Inferior parietal cortex (tissue), 1 donor: ENCODE results near the gene RNF151.
A peak's percentile ranks its signal among the peaks of the same experiment; 100 is the strongest.
"Not testable (repeated sequence)": the region's sequence is repeated elsewhere in the genome, so short reads cannot be mapped to it uniquely, and the experiment has no call there.

ENCODE experiments used
- DNase-seq: peaks from one replicate; pipeline ENCODE4 v3.0.0-alpha.2; 2016; ENCODE audit errors: extremely low spot score

The RNF151 gene

GRCh38 chr16:1966460-1966859 lies at the start of gene RNF151:
RNF151 (plus strand) TSS chr16:1966856; CDS start chr16:1966882, 26 bp downstream.
- DNase-seq: no peak

GRCh38 chr16:1917056-1917664 lies 49.5 kb upstream of the RNF151 start:
- DNase-seq: no peak

- DNase-seq: no peak
Measured at GRCh38 chr16:1917665-1918350, 48.8 kb upstream of the RNF151 start.

- no peak for DNase-seq
Measured at GRCh38 chr16:1918351-1919326, 48.0 kb upstream of the RNF151 start, which contains the start of gene HS3ST6. HS3ST6 (minus strand) TSS chr16:1918415; CDS start chr16:1918323, 92 bp downstream.

- no peak for DNase-seq
Measured at GRCh38 chr16:1919327-1919998, 47.2 kb upstream of the RNF151 start.

GRCh38 chr16:1920122-1920521 lies 46.5 kb upstream of the RNF151 start:
- not testable (repeated sequence) for DNase-seq

GRCh38 chr16:1920727-1921171 lies 45.9 kb upstream of the RNF151 start:
- DNase-seq: no peak

GRCh38 chr16:1922357-1922756 lies 44.3 kb upstream of the RNF151 start:
- DNase-seq: no peak

GRCh38 chr16:1923299-1924034 lies 43.2 kb upstream of the RNF151 start:
- DNase-seq: no peak

GRCh38 chr16:1924095-1924494 lies 42.6 kb upstream of the RNF151 start:
- no peak for DNase-seq

- DNase-seq: no peak
Measured at GRCh38 chr16:1926271-1926670, 40.4 kb upstream of the RNF151 start.

GRCh38 chr16:1929105-1929504 lies 37.6 kb upstream of the RNF151 start:
- no peak for DNase-seq

GRCh38 chr16:1929578-1930337 lies 36.9 kb upstream of the RNF151 start:
- peak; percentile 78 for DNase-seq

GRCh38 chr16:1930338-1930720 lies 36.3 kb upstream of the RNF151 start:
- DNase-seq: no peak

- no peak for DNase-seq
Measured at GRCh38 chr16:1932050-1933028, 34.3 kb upstream of the RNF151 start.

GRCh38 chr16:1933097-1933661 lies 33.5 kb upstream of the RNF151 start:
- no peak for DNase-seq

- no peak for DNase-seq
Measured at GRCh38 chr16:1936945-1937479, 29.6 kb upstream of the RNF151 start.

GRCh38 chr16:1938316-1938715 lies 28.3 kb upstream of the RNF151 start:
- DNase-seq: no peak
